Muscle layer of colon (tissue), 2 donors: Measurements from ENCODE around the gene MS4A8.

Experiments used
- H3K27ac ChIP-seq: one replicate; pipeline ENCODE4 v1.7.0; 2013; ENCODE audit warnings: low read depth, mild to moderate bottlenecking, low read length, moderate library complexity
- H3K27me3 ChIP-seq, 2 donors: one replicate each; pipeline ENCODE4 v1.7.0; 2013; ENCODE audit warnings: low read length in 2 of 2, mild to moderate bottlenecking in 2 of 2; ENCODE audit not compliant: insufficient read depth in 2 of 2, control insufficient read depth in 1 of 2
- H3K36me3 ChIP-seq: one replicate; pipeline ENCODE4 v1.7.0; 2013; ENCODE audit warnings: mild to moderate bottlenecking, low read length; ENCODE audit not compliant: insufficient read depth
- H3K4me1 ChIP-seq: one replicate; pipeline ENCODE4 v1.7.0; 2013; ENCODE audit warnings: mild to moderate bottlenecking, low read length; ENCODE audit not compliant: insufficient read depth
- H3K4me3 ChIP-seq, 2 donors: one replicate each; pipeline ENCODE4 v1.7.0; 2013; ENCODE audit warnings: low read length in 2 of 2, low read depth in 1 of 2, mild to moderate bottlenecking in 1 of 2, moderate library complexity in 1 of 2
- H3K9ac ChIP-seq: one replicate; pipeline ENCODE4 v1.7.0; 2013; ENCODE audit warnings: low read length
- H3K9me3 ChIP-seq: one replicate; pipeline ENCODE4 v1.7.0; 2013; ENCODE audit warnings: mild to moderate bottlenecking, low read length
- donor health status: abdominal sarcoma.
- donor health status: Adenocarcinoma of cecum.

MS4A8 gene

GRCh38 chr11:60731586-60731985, 32.2 kb downstream of the MS4A8 start:
- H3K27me3 ChIP-seq, result peaks cover 0 to 8% of the 10 kb centered on the region in 2 donors
- H3K9me3 ChIP-seq, result no peaks in the 10 kb centered on the region
- no peaks in the 10 kb centered on the region for H3K36me3 ChIP-seq
- no peaks in the 10 kb centered on the region for H3K4me1 ChIP-seq
- no peak overlapping the region for H3K27ac ChIP-seq
- H3K4me3 ChIP-seq, result no peak overlapping the region
- no peak overlapping the region for H3K9ac ChIP-seq

- Histone ChIP-seq H3K27me3 (no peaks in the 10 kb centered on the region), H3K4me3 (no peak overlapping the region), H3K27ac (no peak overlapping the region), H3K4me1 (no peaks in the 10 kb centered on the region), H3K36me3 (no peaks in the 10 kb centered on the region), H3K9me3 (no peaks in the 10 kb centered on the region), H3K9ac (no peak overlapping the region)
Measured at GRCh38 chr11:60734279-60734678, 34.9 kb downstream of the MS4A8 start.

GRCh38 chr11:60739114-60739513, 39.7 kb downstream of the MS4A8 start:
- Histone ChIP-seq H3K27ac (no peak overlapping the region), H3K9ac (no peak overlapping the region), H3K36me3 (no peaks in the 10 kb centered on the region), H3K9me3 (no peaks in the 10 kb centered on the region), H3K4me1 (no peaks in the 10 kb centered on the region), H3K27me3 (no peaks in the 10 kb centered on the region), H3K4me3 (no peak overlapping the region)

- no peaks in the 10 kb centered on the region for H3K27me3 ChIP-seq
- no peak overlapping the region for H3K4me3 ChIP-seq
- no peaks in the 10 kb centered on the region for H3K4me1 ChIP-seq
Measured at GRCh38 chr11:60740573-60740972, 41.2 kb downstream of the MS4A8 start.

DNA sequence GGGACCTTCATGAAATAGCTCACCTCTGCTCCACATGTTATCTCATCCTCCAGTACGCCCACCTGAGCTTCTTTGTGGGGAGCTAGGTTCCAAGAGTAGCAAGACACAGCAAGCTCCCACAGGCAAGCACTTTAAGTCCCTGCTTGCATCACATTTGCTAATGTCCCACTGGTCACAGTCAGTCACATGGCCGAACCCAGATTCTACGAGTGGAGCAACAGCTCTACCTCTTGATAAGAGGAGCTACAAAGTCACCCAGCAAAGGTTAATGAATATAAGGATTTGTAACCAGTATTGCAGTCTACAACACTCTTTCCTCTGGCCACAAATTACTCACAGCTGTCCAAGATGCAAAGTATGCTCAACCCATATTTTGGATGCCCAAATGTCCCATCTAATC, 42.0 kb downstream of the MS4A8 start:
- no peak overlapping the region for H3K27ac ChIP-seq
- H3K9ac ChIP-seq, result no peak overlapping the region
- no peaks in the 10 kb centered on the region for H3K4me1 ChIP-seq
- no peak overlapping the region for H3K4me3 ChIP-seq
- no peaks in the 10 kb centered on the region for H3K36me3 ChIP-seq
- no peaks in the 10 kb centered on the region for H3K27me3 ChIP-seq
- no peaks in the 10 kb centered on the region for H3K9me3 ChIP-seq

More at GRCh38 chr11:60740573-60740972, 41.2 kb downstream of the MS4A8 start:
- no peak overlapping the region for H3K9ac ChIP-seq
- H3K36me3 ChIP-seq, result no peaks in the 10 kb centered on the region
- no peaks in the 10 kb centered on the region for H3K9me3 ChIP-seq
- no peak overlapping the region for H3K27ac ChIP-seq

DNA sequence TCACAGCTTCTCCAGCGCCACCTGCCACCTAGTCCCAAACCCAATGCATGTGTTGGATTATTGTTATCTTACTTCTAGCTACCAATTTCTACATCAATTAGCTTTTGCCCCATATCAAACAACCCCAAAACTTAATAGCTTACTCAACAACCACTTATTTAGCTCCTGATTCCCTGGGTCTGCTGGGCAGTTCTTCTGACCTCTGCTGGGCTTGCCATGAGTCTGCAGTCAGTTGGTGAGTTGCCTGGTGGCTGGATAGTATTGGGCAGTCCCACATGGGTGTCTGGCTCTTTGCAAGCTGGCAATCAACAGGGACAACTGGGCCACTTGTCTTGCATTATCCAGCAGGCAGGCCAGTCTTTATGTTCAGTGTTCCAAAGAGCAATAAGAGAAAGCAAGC, 43.6 kb downstream of the MS4A8 start:
- H3K9me3 ChIP-seq, result no peaks in the 10 kb centered on the region
- H3K27me3 ChIP-seq, result no peaks in the 10 kb centered on the region
- H3K9ac ChIP-seq, result no peak overlapping the region
- H3K4me3 ChIP-seq, result no peak overlapping the region
- no peak overlapping the region for H3K27ac ChIP-seq
- no peaks in the 10 kb centered on the region for H3K36me3 ChIP-seq
- no peaks in the 10 kb centered on the region for H3K4me1 ChIP-seq

DNA sequence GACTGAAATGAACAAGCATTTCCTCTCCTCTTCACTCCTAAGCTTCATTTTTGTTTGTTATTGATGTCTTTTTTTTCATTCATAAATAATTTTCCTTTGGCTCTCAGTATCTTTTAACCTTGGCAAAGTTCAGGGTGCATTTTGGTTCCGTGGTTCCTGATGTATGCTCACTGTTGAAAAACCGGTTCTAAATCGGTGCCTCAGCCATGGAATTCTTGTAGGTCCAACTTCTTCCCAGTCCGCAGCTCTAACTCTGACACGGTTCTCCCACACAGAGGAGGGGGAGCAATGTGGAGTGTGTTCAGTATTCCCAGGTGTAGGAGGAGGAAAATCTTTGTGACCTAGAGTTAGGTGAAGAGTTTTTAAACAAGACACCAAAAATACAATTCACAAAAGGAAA, 44.7 kb downstream of the MS4A8 start:
- H3K9ac ChIP-seq, result no peak overlapping the region
- no peak overlapping the region for H3K27ac ChIP-seq
- H3K27me3 ChIP-seq, result no peaks in the 10 kb centered on the region
- H3K36me3 ChIP-seq, result no peaks in the 10 kb centered on the region
- H3K9me3 ChIP-seq, result no peaks in the 10 kb centered on the region
- no peak overlapping the region for H3K4me3 ChIP-seq
- no peaks in the 10 kb centered on the region for H3K4me1 ChIP-seq

DNA sequence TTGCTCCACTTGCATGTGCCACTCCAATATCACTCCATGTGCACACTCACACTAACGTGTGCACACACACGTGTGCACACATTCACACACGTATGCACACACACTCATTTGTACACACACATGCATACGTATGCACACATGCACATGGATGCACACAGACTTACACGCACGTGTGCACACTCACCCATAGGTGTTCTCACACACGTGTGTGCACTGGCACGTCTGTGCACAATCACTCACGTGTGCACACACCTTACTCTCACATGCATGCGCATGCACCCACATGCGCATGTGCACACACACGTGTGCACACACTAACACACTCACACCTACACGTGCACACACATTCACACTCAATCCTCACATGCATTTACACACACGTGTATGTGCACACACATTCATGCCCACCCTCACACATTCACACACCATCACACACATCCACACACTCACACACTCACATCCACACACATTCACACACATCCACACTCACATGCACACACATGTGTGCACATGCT, 48.0 kb downstream of the MS4A8 start:
- no peak overlapping the region for H3K4me3 ChIP-seq
- no peaks in the 10 kb centered on the region for H3K36me3 ChIP-seq
- H3K27me3 ChIP-seq, result no peaks in the 10 kb centered on the region
- H3K27ac ChIP-seq, result no peak overlapping the region
- no peak overlapping the region for H3K9ac ChIP-seq
- no peaks in the 10 kb centered on the region for H3K4me1 ChIP-seq
- no peaks in the 10 kb centered on the region for H3K9me3 ChIP-seq

GRCh38 chr11:60748225-60748624, 48.8 kb downstream of the MS4A8 start:
- Histone ChIP-seq H3K4me1 (no peaks in the 10 kb centered on the region), H3K9me3 (no peaks in the 10 kb centered on the region), H3K27me3 (no peaks in the 10 kb centered on the region), H3K4me3 (no peak overlapping the region), H3K9ac (no peak overlapping the region), H3K36me3 (no peaks in the 10 kb centered on the region), H3K27ac (no peak overlapping the region)

DNA sequence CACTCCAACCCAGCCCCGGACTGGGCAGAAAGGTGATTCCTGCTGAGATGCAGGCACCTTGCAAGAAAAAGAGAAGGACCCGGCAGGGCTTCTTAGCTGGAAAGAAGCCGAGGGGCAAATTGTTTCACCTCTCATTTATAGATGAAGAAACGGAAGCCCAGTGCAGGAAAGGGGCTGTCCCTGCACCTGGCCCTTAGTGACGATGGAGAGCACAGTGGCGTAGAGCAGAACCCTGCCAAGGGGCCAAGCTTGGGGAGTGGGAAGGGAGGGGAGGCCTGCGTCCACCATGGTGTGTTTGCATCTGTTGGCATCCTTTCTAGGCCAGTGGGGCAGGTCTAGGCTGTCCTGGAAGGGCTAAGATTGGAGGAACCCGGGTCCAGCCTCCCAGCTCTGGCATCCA, 49.4 kb downstream of the MS4A8 start:
- Histone ChIP-seq H3K36me3 (no peaks in the 10 kb centered on the region), H3K9ac (no peak overlapping the region), H3K9me3 (no peaks in the 10 kb centered on the region), H3K4me1 (no peaks in the 10 kb centered on the region), H3K4me3 (no peak overlapping the region), H3K27ac (no peak overlapping the region), H3K27me3 (peaks cover 0 to 2% of the 10 kb centered on the region in 2 donors)

DNA sequence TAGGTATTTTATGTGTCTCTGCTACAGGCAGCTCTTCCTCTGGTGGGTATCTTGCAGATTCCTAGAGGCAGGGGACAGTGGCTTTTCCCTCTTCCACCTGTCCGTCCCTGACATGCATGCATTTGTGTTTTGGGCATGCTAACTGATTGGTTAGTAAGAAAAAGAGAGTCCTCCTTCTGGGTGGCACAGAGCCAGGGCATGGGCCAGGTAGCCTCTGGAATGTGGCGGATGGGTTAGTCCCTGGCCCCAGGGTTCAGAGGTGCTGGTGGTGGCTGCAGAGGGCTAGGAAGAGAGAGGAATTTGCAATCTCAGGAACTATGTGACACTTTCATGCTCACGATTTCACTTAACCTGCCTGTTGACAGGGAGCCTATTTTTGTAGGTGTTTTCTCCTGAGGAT, 51.5 kb downstream of the MS4A8 start:
- Histone ChIP-seq H3K4me1 (no peaks in the 10 kb centered on the region), H3K27me3 (peaks cover 0 to 4% of the 10 kb centered on the region in 2 donors), H3K9ac (no peak overlapping the region), H3K27ac (no peak overlapping the region), H3K4me3 (no peak overlapping the region), H3K36me3 (no peaks in the 10 kb centered on the region), H3K9me3 (no peaks in the 10 kb centered on the region)

GRCh38 chr11:60753309-60753708, 53.9 kb downstream of the MS4A8 start:
- Histone ChIP-seq H3K36me3 (no peaks in the 10 kb centered on the region), H3K4me1 (no peaks in the 10 kb centered on the region), H3K9ac (no peak overlapping the region), H3K27ac (no peak overlapping the region), H3K9me3 (no peaks in the 10 kb centered on the region), H3K4me3 (no peak overlapping the region), H3K27me3 (peaks cover 0 to 4% of the 10 kb centered on the region in 2 donors)
